ENCODE results near the gene CFC1.
"Not testable (repeated sequence)": the region's sequence is repeated elsewhere in the genome, so short reads cannot be mapped to it uniquely, and the experiment has no call there.

The CFC1 gene

DNA sequence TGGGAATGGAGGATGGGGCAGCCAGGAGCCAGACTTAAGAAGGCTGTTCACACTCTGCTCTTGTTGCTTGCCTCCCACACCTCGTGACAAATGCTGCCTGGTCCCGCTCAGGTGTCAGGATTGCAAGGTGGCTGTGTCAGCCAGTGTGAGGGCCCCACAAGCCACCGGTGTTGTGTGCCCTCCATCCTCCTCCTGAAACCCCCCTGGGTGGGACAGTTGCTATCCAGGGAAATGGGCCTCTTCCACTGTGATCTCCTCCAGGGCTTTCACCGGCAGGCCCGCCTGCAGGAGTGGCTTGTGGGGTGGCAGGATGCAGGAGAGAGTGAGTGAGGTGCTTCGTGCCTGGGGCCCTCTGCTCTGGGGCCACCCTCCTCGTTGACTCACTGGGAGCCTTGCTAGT lies 16.4 kb downstream of the CFC1 start:
- DNase-seq (ENCODE audit: low read depth): not testable (repeated sequence)

DNA sequence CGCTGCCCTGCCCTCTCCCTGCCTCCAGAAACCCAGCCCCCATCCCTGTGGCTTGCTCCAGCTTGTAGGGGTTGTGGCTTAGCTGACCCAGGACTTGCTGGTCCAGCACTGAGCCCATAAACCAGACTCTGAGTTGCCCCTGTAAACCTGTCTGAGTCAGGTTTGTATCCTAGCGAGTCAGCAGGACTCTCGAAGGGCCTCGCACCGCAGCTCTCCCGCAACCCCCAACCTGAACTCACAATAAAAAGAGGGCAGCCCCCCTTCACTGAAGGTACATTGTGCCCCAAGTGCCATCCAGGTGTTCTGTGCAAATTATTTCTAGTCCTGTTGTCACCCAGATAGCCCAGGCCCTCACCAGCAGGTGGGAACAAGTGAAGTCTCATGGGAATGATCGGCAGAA lies 17.9 kb downstream of the CFC1 start:
- DNase-seq (ENCODE audit: low read depth): not testable (repeated sequence)

DNA sequence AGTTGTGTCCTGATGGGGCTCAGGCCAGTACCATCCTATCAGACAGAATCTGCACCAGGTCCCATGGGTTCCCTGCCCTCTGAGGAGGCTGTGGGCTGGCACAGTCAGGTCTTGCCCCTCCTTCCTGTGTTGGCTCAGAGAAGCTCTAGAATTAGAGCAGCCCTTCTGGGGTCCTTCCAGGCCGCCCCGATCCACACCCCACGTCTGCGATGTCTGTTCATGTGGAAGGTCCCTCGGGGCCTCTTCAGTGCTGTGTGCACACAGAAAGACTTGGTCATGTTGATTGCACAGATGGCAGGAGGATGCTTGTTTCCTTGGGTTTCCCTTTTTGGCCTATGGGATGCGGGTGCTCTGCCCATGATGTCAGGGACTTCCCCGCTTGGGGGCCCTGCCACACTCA lies 20.3 kb downstream of the CFC1 start:
- DNase-seq (ENCODE audit: low read depth): not testable (repeated sequence)

DNA sequence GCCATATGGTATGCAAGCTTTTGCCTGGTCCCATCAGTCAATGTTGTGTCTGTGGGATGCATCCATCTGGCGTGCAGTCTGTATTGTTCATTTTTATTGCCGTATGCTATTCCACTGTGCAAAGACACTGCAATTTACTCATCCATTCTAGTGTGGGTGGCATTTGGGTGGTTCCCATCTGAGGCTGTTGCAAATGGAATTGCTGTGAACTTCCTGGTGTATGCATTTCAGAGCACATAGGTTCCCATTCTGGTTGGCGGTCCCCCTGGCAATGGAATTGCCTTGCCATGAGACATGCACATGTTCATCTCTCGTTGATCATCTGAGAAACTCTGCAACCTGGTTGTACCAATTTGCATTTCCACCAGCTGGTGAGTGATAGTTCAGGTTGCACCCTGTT lies 21.8 kb downstream of the CFC1 start:
- DNase-seq (ENCODE audit: low read depth): not testable (repeated sequence)

DNA sequence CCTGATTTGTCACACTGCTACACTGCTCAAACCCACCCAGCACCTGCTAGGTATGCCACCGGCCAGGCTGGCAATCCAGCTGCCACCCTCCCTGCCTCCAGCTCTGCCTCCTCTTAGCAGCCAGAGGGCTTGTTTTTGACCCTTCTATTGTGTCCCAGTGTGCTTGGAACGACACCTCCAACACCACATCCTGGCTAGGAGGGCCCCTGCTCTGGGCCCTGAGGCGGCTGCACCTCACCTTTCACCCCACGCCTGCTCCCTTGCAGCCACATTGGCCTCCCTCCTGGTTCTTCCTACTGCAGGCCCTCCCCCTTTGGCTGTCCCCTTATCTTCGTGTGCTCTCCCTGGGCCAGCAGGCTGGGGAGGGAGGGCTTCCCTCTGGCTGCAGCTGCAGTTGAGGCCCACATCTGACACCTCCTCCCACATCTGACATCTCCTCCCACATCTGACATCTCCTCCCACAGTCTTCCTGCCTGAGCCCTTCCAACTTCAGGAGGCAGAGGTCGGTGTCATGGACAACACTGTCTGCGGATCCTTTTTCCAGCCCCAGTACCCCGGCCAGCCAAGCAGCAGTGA lies 23.1 kb downstream of the CFC1 start:
- not testable (repeated sequence) for DNase-seq (ENCODE audit: low read depth)

DNA sequence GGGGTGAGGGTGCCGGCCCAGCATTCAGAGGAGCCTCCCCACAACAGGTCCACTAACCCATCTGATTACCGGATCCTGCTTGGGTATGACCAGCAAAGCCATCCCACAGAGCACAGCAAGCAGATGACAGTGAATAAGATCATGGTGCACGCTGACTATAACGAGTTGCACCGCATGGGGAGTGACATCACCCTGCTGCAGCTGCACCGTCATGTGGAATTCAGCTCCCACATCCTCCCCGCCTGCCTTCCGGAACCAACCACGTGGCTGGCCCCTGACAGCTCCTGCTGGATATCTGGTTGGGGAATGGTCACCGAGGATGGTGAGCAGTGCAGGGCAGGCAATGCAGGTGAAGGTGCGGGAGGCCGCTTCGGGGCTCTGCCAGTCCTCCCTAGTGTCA lies 25.1 kb downstream of the CFC1 start:
- DNase-seq (ENCODE audit: low read depth): not testable (repeated sequence)

DNA sequence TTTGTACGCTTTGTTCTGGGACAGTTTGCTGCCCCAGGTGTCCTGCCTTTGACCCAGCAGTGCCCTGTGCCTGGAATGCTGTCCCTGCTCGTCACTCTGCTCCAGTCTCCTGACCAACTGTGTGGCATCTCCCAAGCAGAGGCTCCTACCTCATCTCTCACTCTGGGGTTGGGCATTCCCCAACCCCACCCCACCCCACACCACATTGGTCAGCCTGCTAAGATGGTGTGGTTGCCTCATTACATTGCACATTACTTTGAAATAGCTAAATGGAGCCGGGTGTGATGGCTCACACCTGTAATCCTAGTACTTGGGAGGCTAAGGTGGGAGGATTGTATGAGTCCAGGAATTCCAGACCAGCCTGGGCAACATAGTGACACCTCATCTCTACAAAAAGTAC lies 27.4 kb downstream of the CFC1 start:
- DNase-seq (ENCODE audit: low read depth): not testable (repeated sequence)

DNA sequence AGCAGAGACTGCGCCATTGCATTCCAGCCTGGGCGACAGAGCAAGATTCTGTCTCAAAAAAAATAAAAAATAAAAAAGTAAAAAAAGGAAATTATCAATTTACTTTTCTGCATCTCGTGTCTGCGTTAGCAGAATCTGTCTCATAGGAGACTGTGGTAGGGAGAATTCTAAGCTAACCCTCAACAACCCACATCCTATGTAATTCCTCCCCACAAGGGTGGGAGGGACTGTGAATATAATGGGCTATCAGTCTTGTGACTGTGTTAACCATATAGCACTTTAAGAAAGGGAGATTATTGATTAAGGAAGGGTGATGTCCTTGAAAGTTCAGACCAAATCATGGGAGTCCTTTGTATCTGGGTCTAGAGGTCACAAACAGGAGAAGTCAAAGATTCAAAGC lies 33.2 kb downstream of the CFC1 start:
- not testable (repeated sequence) for DNase-seq (ENCODE audit: low read depth)

DNA sequence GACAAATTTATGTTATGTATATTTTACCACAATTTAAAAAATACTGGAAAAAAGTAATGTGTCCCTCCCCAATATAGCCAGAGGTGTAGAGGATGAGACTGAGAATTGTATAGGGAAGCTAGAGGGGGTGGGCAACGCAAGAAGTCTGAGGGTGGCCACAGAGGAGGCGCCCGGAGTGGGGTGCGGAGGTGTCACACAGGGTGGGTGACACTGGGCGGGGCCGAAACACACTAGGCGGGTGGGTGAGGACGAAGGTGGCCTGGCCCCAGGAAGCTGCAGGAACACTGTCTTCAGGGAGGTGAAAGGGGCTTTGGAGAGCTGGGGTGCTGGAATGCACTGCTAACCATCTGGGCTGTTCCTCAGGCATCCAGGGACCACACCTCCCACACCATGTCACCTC lies 42.9 kb downstream of the CFC1 start:
- not testable (repeated sequence) for DNase-seq (ENCODE audit: low read depth)

DNA sequence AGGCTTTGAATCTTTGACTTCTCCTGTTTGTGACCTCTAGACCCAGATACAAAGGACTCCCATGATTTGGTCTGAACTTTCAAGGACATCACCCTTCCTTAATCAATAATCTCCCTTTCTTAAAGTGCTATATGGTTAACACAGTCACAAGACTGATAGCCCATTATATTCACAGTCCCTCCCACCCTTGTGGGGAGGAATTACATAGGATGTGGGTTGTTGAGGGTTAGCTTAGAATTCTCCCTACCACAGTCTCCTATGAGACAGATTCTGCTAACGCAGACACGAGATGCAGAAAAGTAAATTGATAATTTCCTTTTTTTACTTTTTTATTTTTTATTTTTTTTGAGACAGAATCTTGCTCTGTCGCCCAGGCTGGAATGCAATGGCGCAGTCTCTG lies 45.2 kb downstream of the CFC1 start:
- DNase-seq (ENCODE audit: low read depth): not testable (repeated sequence)

DNA sequence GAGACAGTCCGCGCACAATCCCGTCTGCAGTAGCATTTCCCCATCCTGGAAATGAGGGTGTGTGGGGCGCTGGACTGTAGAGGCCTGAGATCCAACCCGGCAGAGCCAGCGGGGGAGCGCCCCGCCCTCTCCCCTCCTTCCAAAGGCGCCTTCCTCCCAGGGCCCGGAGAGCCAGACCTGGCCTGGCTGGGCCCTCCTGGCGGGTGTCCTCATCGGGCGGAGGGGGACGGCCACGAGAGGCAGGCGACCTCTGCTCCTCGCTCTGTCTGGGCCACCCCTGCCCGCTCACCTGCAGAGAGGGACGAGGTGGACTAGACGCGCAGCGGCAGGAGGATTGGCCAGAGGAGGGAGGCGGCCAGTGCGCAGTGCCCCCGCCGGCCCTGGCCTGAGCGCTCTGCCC lies 49.9 kb downstream of the CFC1 start:
- DNase-seq (ENCODE audit: low read depth): not testable (repeated sequence)

DNA sequence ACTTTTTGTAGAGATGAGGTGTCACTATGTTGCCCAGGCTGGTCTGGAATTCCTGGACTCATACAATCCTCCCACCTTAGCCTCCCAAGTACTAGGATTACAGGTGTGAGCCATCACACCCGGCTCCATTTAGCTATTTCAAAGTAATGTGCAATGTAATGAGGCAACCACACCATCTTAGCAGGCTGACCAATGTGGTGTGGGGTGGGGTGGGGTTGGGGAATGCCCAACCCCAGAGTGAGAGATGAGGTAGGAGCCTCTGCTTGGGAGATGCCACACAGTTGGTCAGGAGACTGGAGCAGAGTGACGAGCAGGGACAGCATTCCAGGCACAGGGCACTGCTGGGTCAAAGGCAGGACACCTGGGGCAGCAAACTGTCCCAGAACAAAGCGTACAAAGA lies 51.0 kb downstream of the CFC1 start:
- not testable (repeated sequence) for DNase-seq (ENCODE audit: low read depth)

DNA sequence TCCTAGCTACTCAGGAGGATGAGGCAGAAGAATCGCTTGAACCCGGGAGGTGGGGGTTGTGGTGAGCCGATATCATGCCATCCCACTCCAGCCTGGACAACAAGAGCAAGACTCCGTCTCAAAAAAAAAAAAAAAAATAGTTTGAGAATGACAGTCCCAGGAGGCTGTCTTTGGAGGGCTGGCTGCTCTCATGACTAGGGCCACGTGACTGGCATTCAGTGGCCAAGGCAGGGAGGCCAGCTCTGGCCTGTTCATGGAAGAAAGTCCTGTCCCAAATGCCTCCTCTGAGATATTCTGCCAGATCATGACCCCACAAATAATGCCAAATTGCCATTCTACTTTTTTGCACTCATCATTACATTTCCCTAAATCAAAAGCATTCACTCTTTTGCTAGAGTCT lies 54.4 kb downstream of the CFC1 start:
- DNase-seq (ENCODE audit: low read depth): not testable (repeated sequence)

DNA sequence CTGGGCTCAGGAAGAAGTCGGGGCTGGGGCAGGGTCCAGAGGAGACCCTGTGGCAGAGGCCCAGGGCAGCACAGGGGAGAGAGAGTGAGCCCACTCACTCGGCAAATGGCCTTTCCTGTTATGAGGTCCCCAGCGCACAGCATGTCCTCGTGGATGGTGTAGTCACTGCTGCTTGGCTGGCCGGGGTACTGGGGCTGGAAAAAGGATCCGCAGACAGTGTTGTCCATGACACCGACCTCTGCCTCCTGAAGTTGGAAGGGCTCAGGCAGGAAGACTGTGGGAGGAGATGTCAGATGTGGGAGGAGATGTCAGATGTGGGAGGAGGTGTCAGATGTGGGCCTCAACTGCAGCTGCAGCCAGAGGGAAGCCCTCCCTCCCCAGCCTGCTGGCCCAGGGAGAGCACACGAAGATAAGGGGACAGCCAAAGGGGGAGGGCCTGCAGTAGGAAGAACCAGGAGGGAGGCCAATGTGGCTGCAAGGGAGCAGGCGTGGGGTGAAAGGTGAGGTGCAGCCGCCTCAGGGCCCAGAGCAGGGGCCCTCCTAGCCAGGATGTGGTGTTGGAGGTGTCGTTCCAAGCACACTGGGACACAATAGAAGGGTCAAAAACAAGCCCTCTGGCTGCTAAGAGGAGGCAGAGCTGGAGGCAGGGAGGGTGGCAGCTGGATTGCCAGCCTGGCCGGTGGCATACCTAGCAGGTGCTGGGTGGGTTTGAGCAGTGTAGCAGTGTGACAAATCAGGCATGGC lies 55.4 kb downstream of the CFC1 start:
- not testable (repeated sequence) for DNase-seq (ENCODE audit: low read depth)

DNA sequence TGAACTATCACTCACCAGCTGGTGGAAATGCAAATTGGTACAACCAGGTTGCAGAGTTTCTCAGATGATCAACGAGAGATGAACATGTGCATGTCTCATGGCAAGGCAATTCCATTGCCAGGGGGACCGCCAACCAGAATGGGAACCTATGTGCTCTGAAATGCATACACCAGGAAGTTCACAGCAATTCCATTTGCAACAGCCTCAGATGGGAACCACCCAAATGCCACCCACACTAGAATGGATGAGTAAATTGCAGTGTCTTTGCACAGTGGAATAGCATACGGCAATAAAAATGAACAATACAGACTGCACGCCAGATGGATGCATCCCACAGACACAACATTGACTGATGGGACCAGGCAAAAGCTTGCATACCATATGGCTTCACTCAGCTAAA lies 56.6 kb downstream of the CFC1 start:
- DNase-seq (ENCODE audit: low read depth): not testable (repeated sequence)

Data from stimulated activated CD4-positive, alpha-beta T cell treated with anti-CD3 and anti-CD28 coated beads, Interleukin-2, amount 100 ng/mL, for 4 hours (primary cell).